ENCODE results near the gene RGS1.

RGS1 gene

GRCh38 chr1:192627901-192628300 is 52.3 kb downstream of the RGS1 start:
- no peak for DNase-seq

GRCh38 chr1:192628396-192629057 is 53.0 kb downstream of the RGS1 start:
- no peak for DNase-seq

DNA sequence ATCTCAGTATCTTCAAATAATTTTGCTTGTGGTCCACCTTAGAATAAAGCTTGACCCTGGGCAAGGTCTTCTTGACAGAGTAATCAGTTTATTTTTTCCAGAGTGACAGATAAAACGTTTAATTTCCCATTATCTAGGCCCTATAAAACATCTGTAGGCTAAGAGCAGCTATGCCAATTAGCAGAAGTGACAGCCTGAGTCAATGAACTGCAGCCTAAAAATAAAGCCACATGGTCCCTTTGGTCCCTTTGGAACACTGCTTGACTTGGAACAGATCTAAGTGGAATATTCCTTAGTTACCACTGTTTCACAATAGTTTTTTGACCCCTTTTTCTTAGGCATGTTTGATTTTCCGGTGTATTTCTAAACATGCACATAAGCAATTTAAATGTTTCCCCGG is 54.0 kb downstream of the RGS1 start:
- no peak for DNase-seq
